K562 (cell line): Measurements from ENCODE around the gene CDH2. TPM values are rescaled to one million over a fixed set of nuclear protein-coding genes. Genes with fewer than 3 reads are reported as not detected.

Experiments
- ATAC-seq: fragments of 200-7000 bp; cut with Tn5 transposase; 3 replicates; pipeline ENCODE4 v1.9.1; 2020; ENCODE audit warnings: moderate library complexity
- BruUV-seq: library from RNA; stranded (reverse); fragments of 400-500 nt; replicated peaks from 2 replicates; lab custom pipeline; 2021; lab: Mats Ljungman, UMichigan
- CTCF ChIA-PET: fragments of 300-600 bp; formaldehyde crosslinking; extraction: SDS; loops from one replicate; lab custom pipeline; 2021; ENCODE audit warnings: low intra/inter-chr PET ratio; lab: Yijun Ruan, JAX
- POLR2A ChIA-PET: fragments of 300-600, 350-650 bp; sonication (Branson Sonifier 250); formaldehyde crosslinking; extraction: SDS; loops from one replicate; lab custom pipeline; 2021; ENCODE audit warnings: antibody characterized with exemption, inconsistent platforms; lab: Yijun Ruan, JAX
- DNase-seq, 4 experiments: peaks; one replicate each; pipeline versions ENCODE4 v3.0.0 to v3.0.0-alpha.2; 2011 to 2018; ENCODE audit warnings: low spot score in 3 of 4, mixed read lengths in 3 of 4; ENCODE audit errors: extremely low read depth in 1 of 4
- FAIRE-seq: peaks from 2 replicates; lab custom pipeline; 2011; peaks lifted over from hg19 to GRCh38; lab: Jason Lieb, UNC
- H2AFZ ChIP-seq: 2 replicates; pipeline ENCODE4 v1.6.0; 2011; ENCODE audit warnings: low read depth, low read length, control low read depth, inconsistent platforms
- H3K27ac ChIP-seq: fragments of 200-600 bp; 3 replicates; pipeline ENCODE4 v1.8.0; 2011; ENCODE audit warnings: low read depth, mild to moderate bottlenecking, control low read depth, inconsistent platforms, low read length, moderate library complexity, mixed read lengths; ENCODE audit errors: extremely low read depth
- H3K27me3 ChIP-seq, 2 experiments: fragments of 300-600 bp in 1 of 2; 2 replicates in 1 of 2; 3 replicates in 1 of 2; pipeline versions ENCODE4 v1.6.0 to v1.8.0; 2011; ENCODE audit warnings: inconsistent platforms in 2 of 2, low read length in 2 of 2, mild to moderate bottlenecking in 1 of 2, mixed read lengths in 1 of 2, moderate library complexity in 1 of 2; ENCODE audit not compliant: control insufficient read depth in 2 of 2, insufficient read depth in 2 of 2
- H3K36me3 ChIP-seq: fragments of 300-600 bp; 3 replicates; pipeline ENCODE4 v1.8.0; 2011; ENCODE audit warnings: mild to moderate bottlenecking, low read length, inconsistent platforms; ENCODE audit not compliant: control insufficient read depth, insufficient read depth
- H3K4me1 ChIP-seq, 2 experiments: fragments of 200-600 bp in 1 of 2; replicated peaks in 1 of 2; 2 replicates in 1 of 2; 3 replicates in 1 of 2; pipeline versions ENCODE4 v1.5.1 to v1.8.0; 2011; ENCODE audit warnings: inconsistent platforms in 2 of 2, low read length in 2 of 2, mild to moderate bottlenecking in 1 of 2, mixed read lengths in 1 of 2, moderate library complexity in 1 of 2; ENCODE audit not compliant: control insufficient read depth in 2 of 2, insufficient read depth in 2 of 2
- H3K4me2 ChIP-seq: 2 replicates; pipeline ENCODE4 v1.6.1; 2011; ENCODE audit warnings: low read length, control low read depth, inconsistent platforms, mixed read lengths; ENCODE audit not compliant: insufficient read depth
- H3K4me3 ChIP-seq: fragments of 200-600 bp; sonication (generic), shearing (Covaris generic); 2 replicates; pipeline ENCODE4 v1.5.1; 2016; ENCODE audit warnings: control low read depth, inconsistent platforms
- H3K79me2 ChIP-seq: fragments of 200-600 bp; 3 replicates; pipeline ENCODE4 v1.8.0; 2011; ENCODE audit warnings: low read length, inconsistent platforms; ENCODE audit not compliant: control insufficient read depth, insufficient read depth
- H3K9ac ChIP-seq, 2 experiments: 2 replicates each; pipeline versions ENCODE4 v1.6.0 to v1.6.1; 2011; ENCODE audit warnings: low read depth in 2 of 2, low read length in 2 of 2, control low read depth in 1 of 2, inconsistent platforms in 1 of 2, mild to moderate bottlenecking in 1 of 2, mixed read lengths in 1 of 2; ENCODE audit not compliant: insufficient read depth in 1 of 2
- H3K9me1 ChIP-seq: one replicate; pipeline ENCODE4 v1.6.0; 2011; ENCODE audit warnings: inconsistent platforms, mild to moderate bottlenecking, low read length, moderate library complexity; ENCODE audit not compliant: control insufficient read depth, insufficient read depth
- H3K9me3 ChIP-seq: replicated peaks from 2 replicates; pipeline ENCODE4 v1.5.1; 2011; ENCODE audit warnings: low read depth, low read length, inconsistent platforms; ENCODE audit not compliant: control insufficient read depth, insufficient read depth
- H4K20me1 ChIP-seq: replicated peaks from 2 replicates; pipeline ENCODE4 v1.6.1; 2011; ENCODE audit warnings: low read length, inconsistent platforms, mixed read lengths; ENCODE audit not compliant: control insufficient read depth, insufficient read depth
- ARHGAP35 ChIP-seq: fragments of 450-650 bp; IDR thresholded peaks from 2 replicates; pipeline ENCODE4 v1.6.1; 2018; ENCODE audit not compliant: partially characterized antibody
- DIDO1 ChIP-seq: fragments of 450-650 bp; IDR thresholded peaks from 2 replicates; pipeline ENCODE4 v1.6.1; 2016; ENCODE audit warnings: low read depth, missing biosample characterization, missing genetic modification characterization
- DNMT1 ChIP-seq: fragments of 450-650 bp; IDR thresholded peaks from 2 replicates; pipeline ENCODE4 v1.6.1; 2016; ENCODE audit warnings: antibody characterized with exemption, mild to moderate bottlenecking
- EP400 ChIP-seq: fragments of 450-650 bp; IDR thresholded peaks from 2 replicates; pipeline ENCODE4 v1.6.1; 2017; ENCODE audit warnings: antibody characterized with exemption, mild to moderate bottlenecking, moderate library complexity
- FOXJ3 ChIP-seq: sonication (generic); formaldehyde crosslinking; IDR thresholded peaks from 2 replicates; pipeline ENCODE4 v1.4.0; 2020; ENCODE audit warnings: mild to moderate bottlenecking, missing genetic modification reagents
- IFI16 ChIP-seq: fragments of 250-450 bp; sonication (Bioruptor Pico); IDR thresholded peaks from 2 replicates; pipeline ENCODE4 v2.1.2; 2022; ENCODE audit warnings: mild to moderate bottlenecking, inconsistent platforms
- ILF3 ChIP-seq: fragments of 450-650 bp; IDR thresholded peaks from 2 replicates; pipeline ENCODE4 v1.6.1; 2018; ENCODE audit warnings: antibody characterized with exemption, mild to moderate bottlenecking, moderate library complexity, borderline replicate concordance
- JUND ChIP-seq, 2 experiments: IDR thresholded peaks; 2 replicates in 1 of 2; 3 replicates in 1 of 2; pipeline ENCODE4 v1.6.1; 2011; ENCODE audit warnings: borderline replicate concordance in 2 of 2, low read depth in 2 of 2, low read length in 2 of 2, improper control_type of control experiment in 1 of 2, missing biosample characterization in 1 of 2, missing genetic modification characterization in 1 of 2, missing genetic modification reagents in 1 of 2
- KAT8 ChIP-seq: fragments of 450-650 bp; IDR thresholded peaks from 2 replicates; pipeline ENCODE4 v1.6.1; 2016; ENCODE audit warnings: low read depth, mild to moderate bottlenecking
- NR2F6 ChIP-seq: fragments of 450-650 bp; formaldehyde crosslinking; IDR thresholded peaks from 2 replicates; pipeline ENCODE4 v1.4.0; 2020; ENCODE audit warnings: mild to moderate bottlenecking
- SLC30A9 ChIP-seq: fragments of 250-450 bp; sonication (Bioruptor Pico); IDR thresholded peaks from 2 replicates; pipeline ENCODE4 v1.8.0; 2022; ENCODE audit warnings: mild to moderate bottlenecking, moderate library complexity
- SMC3 ChIP-seq: conservative IDR thresholded peaks from 2 replicates; pipeline ENCODE4 v1.6.1; 2011; ENCODE audit warnings: low read depth, low read length, improper control_type of control experiment; ENCODE audit not compliant: insufficient read depth
- U2AF2 ChIP-seq: fragments of 200-400 bp; formaldehyde crosslinking; optimal IDR thresholded peaks from 2 replicates; pipeline ENCODE3; 2017; ENCODE audit warnings: low read depth, mild to moderate bottlenecking, low read length
- ZC3H11A ChIP-seq: IDR thresholded peaks from 2 replicates; pipeline ENCODE4 v1.6.1; 2012; ENCODE audit warnings: low read depth, low read length, improper control_type of control experiment
- ZNF184 ChIP-seq: sonication (generic); formaldehyde crosslinking; IDR thresholded peaks from 2 replicates; pipeline ENCODE4 v1.5.0; 2020; ENCODE audit warnings: missing genetic modification reagents
- ZNF253 ChIP-seq: fragments of 250-450 bp; sonication (Bioruptor Pico); conservative IDR thresholded peaks from 2 replicates; pipeline ENCODE4 v1.6.1; 2021; ENCODE audit warnings: mild to moderate bottlenecking
- ZNF431 ChIP-seq: sonication (generic); formaldehyde crosslinking; IDR thresholded peaks from 2 replicates; pipeline ENCODE4 v1.8.0; 2022; ENCODE audit warnings: mild to moderate bottlenecking, missing genetic modification reagents
- ZNF780A ChIP-seq: fragments of 250-450 bp; sonication (Bioruptor Pico); IDR thresholded peaks from 2 replicates; pipeline ENCODE4 v1.5.0; 2021; ENCODE audit warnings: mild to moderate bottlenecking
- WGBS: fragments of 100-300 bp; shearing (Covaris generic); methylation state at CpG from one replicate; pipeline ENCODE4 v1.1.6; 2016; ENCODE audit warnings: low coverage, mixed read lengths; ENCODE audit not compliant: insufficient coverage; ENCODE audit errors: missing lambda C conversion rate; 5-methylcytosine and 5-hydroxymethylcytosine counted together
- in situ Hi-C: fragments of 300-500 bp; cut with MboI; formaldehyde crosslinking; loops from 4 replicates; pipeline ENCODE4 v1.15.0; 2018; ENCODE audit warnings: inconsistent platforms, mixed read lengths
- intact Hi-C: fragments of 100-400 bp; cut with micrococcal nuclease; formaldehyde crosslinking; loops from 2 replicates; pipeline ENCODE4 v1.14.2; 2022
- polyA plus RNA-seq, 8 experiments: library from polyadenylated mRNA; depleted of rRNA in 4 of 8; stranded (reverse) in 5 of 8; unstranded in 3 of 8; fragments of >200 nt; fragmentation: Nextera tagmentation in 2 of 8; fragmentation: Illumina TruSeq in 1 of 8; extraction: Ambion mirVana in 2 of 8; extraction: Trizol in 1 of 8; gene quantifications; 2 replicates each; pipeline versions ENCODE4 v1.2.1 to v1.2.3, GENCODE V29; 2011 to 2014; ENCODE audit warnings: inconsistent platforms in 1 of 8, missing spikeins in 1 of 8
- total RNA-seq, 7 experiments: library from RNA; depleted of rRNA in 6 of 7; stranded (reverse); fragments of >200 nt in 6 of 7; fragmentation: Illumina TruSeq in 2 of 7; extraction: Trizol in 2 of 7; gene quantifications; 2 replicates each; pipeline versions ENCODE4 v1.2.1 to v1.2.3, GENCODE V29; 2011 to 2021; ENCODE audit warnings: low replicate concordance in 1 of 7

Gene CDH2
- total and polyA plus RNA-seq, 9 of the 15 experiments (the other 6 are each of a cell fraction or from before 2014, with no cell fraction given), result 0.04 TPM; not detected in 8

GRCh38 chr18:28112056-28112470, 64.9 kb downstream of the CDH2 start (continued):
- TF ChIP-seq NR2F6 (CRISPR knock-in tag), result no peak
- no peak for TF ChIP-seq ZC3H11A
- no peak for TF ChIP-seq ZNF253 (CRISPR knock-in tag)
- no peak for TF ChIP-seq SMC3

- no peak overlapping the region for H3K27ac ChIP-seq
- POLR2A ChIA-PET, result no interaction called here
- H3K4me2 ChIP-seq, result no peak overlapping the region
- no peaks in the 10 kb centered on the region for H3K79me2 ChIP-seq
- no TSS peak for BruUV-seq
- H3K4me3 ChIP-seq, result no peak overlapping the region
- no peak overlapping the region for H3K9ac ChIP-seq
- intact Hi-C loops (no loop called here), in situ Hi-C loops (no loop called here)
- no peaks in the 10 kb centered on the region; the same call in 1 of the 2 replicates for H3K9me3 ChIP-seq
- no peaks in the 10 kb centered on the region for H3K9me1 ChIP-seq
- CTCF ChIA-PET, result no interaction called here
- no peaks in the 10 kb centered on the region for H4K20me1 ChIP-seq
- WGBS, result 6% methylated on average over 9 of the region's 9 CpGs
- H3K27me3 ChIP-seq, result no peaks in the 10 kb centered on the region
- TF ChIP-seq ZNF184 (CRISPR knock-in tag) (no peak), ZNF431 (CRISPR knock-in tag) (no peak), IFI16 (CRISPR knock-in tag) (no peak), SLC30A9 (CRISPR knock-in tag) (no peak), KAT8 (no peak), ZNF780A (CRISPR knock-in tag) (no peak), DNMT1 (no peak), JUND (IDR thresholded peaks at IDR 0.05; ENCODE audit: borderline replicate concordance, low read depth, low read length) (no peak), JUND (tag; IDR thresholded peaks at IDR 0.05; ENCODE audit: borderline replicate concordance, low read depth, low read length) (no peak), EP400 (no peak), ILF3 (no peak), DIDO1 (tag) (no peak), FOXJ3 (no peak), ARHGAP35 (no peak), U2AF2 (no peak)
- no peak for DNase-seq
- FAIRE-seq, result no peak
- no peaks in the 10 kb centered on the region for H3K4me1 ChIP-seq
- H2AFZ ChIP-seq, result no peak overlapping the region
- no peak for ATAC-seq
- H3K36me3 ChIP-seq, result no peaks in the 10 kb centered on the region
Measured at GRCh38 chr18:28110924-28111323, 66.0 kb downstream of the CDH2 start.
